Upper lobe of right lung (tissue), 1 donor: Measurements from ENCODE around the gene ARFGAP2. TPM values are rescaled to one million over a fixed set of nuclear protein-coding genes. Genes with fewer than 3 reads are reported as not detected.

ENCODE experiments used
- ATAC-seq: fragments of 200-7000 bp; cut with Tn5 transposase; one replicate; pipeline ENCODE4 v1.9.1; 2020; ENCODE audit warnings: mild to moderate bottlenecking, moderate library complexity
- DNase-seq: peaks from one replicate; pipeline ENCODE4 v3.0.0-alpha.2; 2020
- H3K27ac ChIP-seq: fragments of 200-600 bp; one replicate; pipeline ENCODE4 v1.8.0; 2022
- H3K27me3 ChIP-seq: fragments of 200-600 bp; one replicate; pipeline ENCODE4 v1.8.0; 2022; ENCODE audit warnings: mild to moderate bottlenecking
- H3K36me3 ChIP-seq: fragments of 200-600 bp; one replicate; pipeline ENCODE4 v1.8.0; 2022
- H3K4me1 ChIP-seq: fragments of 200-600 bp; one replicate; pipeline ENCODE4 v1.8.0; 2022
- H3K4me3 ChIP-seq: fragments of 200-600 bp; one replicate; pipeline ENCODE4 v1.8.0; 2022; ENCODE audit warnings: mild to moderate bottlenecking
- H3K9me3 ChIP-seq: fragments of 200-600 bp; one replicate; pipeline ENCODE4 v1.8.0; 2022
- intact Hi-C: fragments of 100-400 bp; cut with DNase I; formaldehyde crosslinking; loops from one replicate; pipeline ENCODE4 v1.11.0; 2022
- total RNA-seq: library from RNA; stranded (reverse); fragmentation: NEBNext Ultra II Directional; extraction: Animal tissue kit (Norgen Biotek cat#: 25700); gene quantifications from one replicate; pipeline ENCODE4 v1.2.1, GENCODE V29; 2021
- TF ChIP-seq, protein P1 (sequence below): fragments of 200-600 bp; IDR thresholded peaks from one replicate; pipeline ENCODE4 v1.8.0; 2022; ENCODE audit warnings: antibody characterized with exemption
- donor health status: DM: no; HTN: yes; CAD: no; lungs with severe emphysema.

ARFGAP2 gene
- total RNA-seq, 1 donor from 2014 or later, result 92.9 TPM

DNA sequence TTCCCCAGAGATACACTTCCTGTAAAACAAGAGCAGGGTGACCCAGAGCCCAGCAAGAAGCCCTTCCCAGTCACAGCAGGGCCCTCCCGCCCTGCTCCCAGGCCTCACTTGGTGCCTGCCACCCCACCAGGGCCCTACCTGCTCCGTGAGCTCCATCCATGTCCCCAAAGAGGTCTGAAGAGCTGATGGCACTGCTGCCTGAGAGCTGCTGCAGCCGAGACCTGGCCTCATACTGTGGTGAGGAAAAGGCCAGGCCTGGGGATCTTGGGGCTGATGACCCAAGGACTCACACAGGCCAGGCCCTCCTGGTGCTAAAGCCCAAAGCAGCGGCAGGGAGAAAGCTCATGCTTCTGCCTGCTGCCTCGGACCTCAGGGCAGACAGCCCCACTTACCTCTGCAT is 10.3 kb downstream of the ARFGAP2 start:
- Histone ChIP-seq H3K27ac (no peak overlapping the region), H3K9me3 (no peaks in the 10 kb centered on the region), H3K4me1 (no peaks in the 10 kb centered on the region), H3K4me3 (no peak overlapping the region), H3K27me3 (no peaks in the 10 kb centered on the region), H3K36me3 (peaks cover 79% of the 10 kb centered on the region)
- intact Hi-C loops, result no loop called here
- ATAC-seq, result no peak
- TF ChIP-seq, protein P1, sequence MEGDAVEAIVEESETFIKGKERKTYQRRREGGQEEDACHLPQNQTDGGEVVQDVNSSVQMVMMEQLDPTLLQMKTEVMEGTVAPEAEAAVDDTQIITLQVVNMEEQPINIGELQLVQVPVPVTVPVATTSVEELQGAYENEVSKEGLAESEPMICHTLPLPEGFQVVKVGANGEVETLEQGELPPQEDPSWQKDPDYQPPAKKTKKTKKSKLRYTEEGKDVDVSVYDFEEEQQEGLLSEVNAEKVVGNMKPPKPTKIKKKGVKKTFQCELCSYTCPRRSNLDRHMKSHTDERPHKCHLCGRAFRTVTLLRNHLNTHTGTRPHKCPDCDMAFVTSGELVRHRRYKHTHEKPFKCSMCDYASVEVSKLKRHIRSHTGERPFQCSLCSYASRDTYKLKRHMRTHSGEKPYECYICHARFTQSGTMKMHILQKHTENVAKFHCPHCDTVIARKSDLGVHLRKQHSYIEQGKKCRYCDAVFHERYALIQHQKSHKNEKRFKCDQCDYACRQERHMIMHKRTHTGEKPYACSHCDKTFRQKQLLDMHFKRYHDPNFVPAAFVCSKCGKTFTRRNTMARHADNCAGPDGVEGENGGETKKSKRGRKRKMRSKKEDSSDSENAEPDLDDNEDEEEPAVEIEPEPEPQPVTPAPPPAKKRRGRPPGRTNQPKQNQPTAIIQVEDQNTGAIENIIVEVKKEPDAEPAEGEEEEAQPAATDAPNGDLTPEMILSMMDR, result no peak
- no peak for DNase-seq

DNA sequence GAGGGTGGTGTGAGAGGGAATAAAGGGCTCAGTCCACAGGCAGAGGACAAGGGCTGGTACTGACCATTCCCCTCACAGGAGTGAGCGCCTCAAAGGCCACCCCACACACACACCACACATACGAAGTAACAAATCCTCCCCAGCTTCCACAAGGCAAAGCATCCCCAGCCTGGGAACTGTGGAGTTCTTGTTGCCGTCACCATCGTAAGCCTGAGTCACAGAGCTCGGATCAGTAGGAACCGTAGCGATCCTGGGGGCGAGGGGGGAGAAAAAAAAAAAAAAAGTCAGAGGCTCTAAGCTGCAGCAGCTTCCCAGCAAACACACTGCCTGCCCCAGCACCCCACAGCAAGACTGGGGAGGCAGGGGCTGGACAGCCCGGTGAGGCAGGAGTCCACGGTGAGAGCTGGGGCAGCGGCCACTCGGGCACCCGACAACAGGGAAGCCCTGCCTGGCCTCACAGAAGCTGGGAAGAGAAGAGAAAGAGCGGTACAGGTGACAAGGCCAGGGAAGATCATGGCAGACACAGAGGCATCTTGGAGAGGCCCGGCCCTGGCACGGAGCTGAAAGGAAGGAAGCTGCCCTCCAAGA is 11.3 kb downstream of the ARFGAP2 start:
- intact Hi-C loops, result no loop called here
- H3K27ac ChIP-seq, result no peak overlapping the region
- DNase-seq (no peak), ATAC-seq (no peak)
- peaks cover 69% of the 10 kb centered on the region for H3K36me3 ChIP-seq
- TF ChIP-seq, protein P1, result no peak
- no peaks in the 10 kb centered on the region for H3K9me3 ChIP-seq
- H3K27me3 ChIP-seq, result no peaks in the 10 kb centered on the region
- H3K4me1 ChIP-seq, result no peaks in the 10 kb centered on the region
- no peak overlapping the region for H3K4me3 ChIP-seq

- TF ChIP-seq, protein P1, result no peak
- Histone ChIP-seq H3K36me3 (peaks cover 59% of the 10 kb centered on the region), H3K27ac (no peak overlapping the region), H3K4me3 (no peak overlapping the region), H3K4me1 (no peaks in the 10 kb centered on the region), H3K27me3 (no peaks in the 10 kb centered on the region), H3K9me3 (no peaks in the 10 kb centered on the region)
- intact Hi-C loops, result no loop called here
- DNase-seq (no peak), ATAC-seq (no peak)
Observed at GRCh38 chr11:47164321-47164720, 12.4 kb downstream of the ARFGAP2 start.

GRCh38 chr11:47163898-47164297 is 12.8 kb downstream of the ARFGAP2 start:
- DNase-seq, result no peak
- Histone ChIP-seq H3K4me3 (no peak overlapping the region), H3K27ac (no peak overlapping the region), H3K9me3 (no peaks in the 10 kb centered on the region), H3K4me1 (no peaks in the 10 kb centered on the region), H3K27me3 (no peaks in the 10 kb centered on the region), H3K36me3 (peaks cover 54% of the 10 kb centered on the region)
- ATAC-seq, result no peak
- TF ChIP-seq, protein P1, result no peak
- intact Hi-C loops, result no loop called here

DNA sequence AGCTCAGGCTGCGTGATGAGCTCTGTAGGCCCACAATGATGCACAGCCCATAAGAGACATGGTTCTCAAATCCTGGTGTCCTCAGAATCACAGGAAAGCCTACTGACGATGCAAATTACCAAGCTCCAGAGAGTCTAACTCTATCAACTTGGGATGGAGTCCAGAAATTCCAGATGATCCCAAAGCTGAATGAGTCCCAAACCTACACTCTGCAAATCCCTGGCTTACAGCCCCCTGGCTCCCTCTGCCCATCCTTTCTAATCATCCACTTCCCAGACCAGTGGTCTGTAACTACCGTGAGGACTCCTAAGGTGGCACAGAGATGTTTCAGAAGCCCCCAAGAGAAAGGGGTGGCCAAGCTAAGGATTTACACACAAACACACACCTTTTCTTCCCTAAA is 13.5 kb downstream of the ARFGAP2 start:
- Histone ChIP-seq H3K9me3 (no peaks in the 10 kb centered on the region), H3K4me1 (no peaks in the 10 kb centered on the region), H3K4me3 (no peak overlapping the region), H3K27ac (no peak overlapping the region), H3K27me3 (no peaks in the 10 kb centered on the region), H3K36me3 (peaks cover 47% of the 10 kb centered on the region)
- TF ChIP-seq, protein P1, result no peak
- intact Hi-C loops, result no loop called here
- no peak for ATAC-seq
- DNase-seq, result no peak

DNA sequence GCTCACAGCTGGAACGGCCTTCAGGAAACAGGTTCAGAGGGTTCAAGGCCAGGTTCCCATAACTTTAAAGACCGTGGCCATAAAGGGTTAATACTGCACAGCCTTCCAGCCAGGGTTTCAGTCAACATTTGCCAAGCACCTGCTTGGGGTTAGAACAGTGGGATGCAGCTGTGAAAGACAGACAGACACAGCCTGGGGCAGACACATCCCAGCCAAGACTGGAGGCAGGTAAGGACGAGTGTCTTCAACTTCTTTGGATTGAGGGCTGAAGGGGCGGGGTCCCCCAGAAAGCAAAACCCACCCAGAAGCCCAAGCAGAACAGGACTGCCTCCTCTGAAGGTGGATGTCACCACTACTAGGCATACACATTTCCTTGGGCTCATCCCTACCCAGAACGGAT is 14.3 kb downstream of the ARFGAP2 start:
- Histone ChIP-seq H3K27me3 (no peaks in the 10 kb centered on the region), H3K4me1 (no peaks in the 10 kb centered on the region), H3K36me3 (peaks cover 40% of the 10 kb centered on the region), H3K27ac (no peak overlapping the region), H3K4me3 (no peak overlapping the region), H3K9me3 (no peaks in the 10 kb centered on the region)
- intact Hi-C loops, result no loop called here
- ATAC-seq (no peak), DNase-seq (no peak)
- TF ChIP-seq, protein P1, result no peak
